GM12801 (cell line): ENCODE measurements around the gene AGRN.

ENCODE experiments used
- CTCF ChIP-seq: IDR thresholded peaks from one replicate; pipeline ENCODE4 v1.5.1; 2011; ENCODE audit warnings: control low read depth; ENCODE audit not compliant: insufficient read length; ENCODE audit errors: extremely low read depth

AGRN gene

GRCh38 chr1:1027791-1028190 is 7.9 kb downstream of the AGRN start:
- no peak for TF ChIP-seq CTCF

GRCh38 chr1:1031659-1032235 is 11.8 kb downstream of the AGRN start:
- TF ChIP-seq CTCF: no peak

- TF ChIP-seq CTCF: no peak
These were observed 12.5 kb downstream of the AGRN start for GRCh38 chr1:1032424-1032823.

GRCh38 chr1:1033009-1033587 is 13.2 kb downstream of the AGRN start:
- no peak for TF ChIP-seq CTCF

GRCh38 chr1:1033731-1034438 is 14.0 kb downstream of the AGRN start:
- no peak for TF ChIP-seq CTCF

- TF ChIP-seq CTCF: no peak
These were observed 14.5 kb downstream of the AGRN start for GRCh38 chr1:1034439-1034781.

- TF ChIP-seq CTCF: no peak
These were observed 15.5 kb downstream of the AGRN start for GRCh38 chr1:1035291-1035943.
